Gastrocnemius medialis (tissue), 4 donors: ENCODE data around the gene TANGO2.

Experiments used
- POLR2A ChIP-seq, 2 donors: fragments of 450-650 bp; IDR thresholded peaks; one replicate each; pipeline ENCODE4 v1.6.1; 2017; ENCODE audit warnings: antibody characterized with exemption in 2 of 2, mild to moderate bottlenecking in 2 of 2, moderate library complexity in 2 of 2
- TF ChIP-seq, protein P1 (sequence below), 5 experiments: fragments of 450-650 bp in 3 of 5; fragments of 200-600 bp in 2 of 5; sonication (generic) in 2 of 5; IDR thresholded peaks in 4 of 5; conservative IDR thresholded peaks in 1 of 5; 1 replicate in 4 of 5; 2 replicates in 1 of 5; pipeline ENCODE4 v1.5.1; 2016 to 2019; ENCODE audit warnings: antibody characterized with exemption in 5 of 5, mild to moderate bottlenecking in 3 of 5, moderate library complexity in 3 of 5

DNA sequence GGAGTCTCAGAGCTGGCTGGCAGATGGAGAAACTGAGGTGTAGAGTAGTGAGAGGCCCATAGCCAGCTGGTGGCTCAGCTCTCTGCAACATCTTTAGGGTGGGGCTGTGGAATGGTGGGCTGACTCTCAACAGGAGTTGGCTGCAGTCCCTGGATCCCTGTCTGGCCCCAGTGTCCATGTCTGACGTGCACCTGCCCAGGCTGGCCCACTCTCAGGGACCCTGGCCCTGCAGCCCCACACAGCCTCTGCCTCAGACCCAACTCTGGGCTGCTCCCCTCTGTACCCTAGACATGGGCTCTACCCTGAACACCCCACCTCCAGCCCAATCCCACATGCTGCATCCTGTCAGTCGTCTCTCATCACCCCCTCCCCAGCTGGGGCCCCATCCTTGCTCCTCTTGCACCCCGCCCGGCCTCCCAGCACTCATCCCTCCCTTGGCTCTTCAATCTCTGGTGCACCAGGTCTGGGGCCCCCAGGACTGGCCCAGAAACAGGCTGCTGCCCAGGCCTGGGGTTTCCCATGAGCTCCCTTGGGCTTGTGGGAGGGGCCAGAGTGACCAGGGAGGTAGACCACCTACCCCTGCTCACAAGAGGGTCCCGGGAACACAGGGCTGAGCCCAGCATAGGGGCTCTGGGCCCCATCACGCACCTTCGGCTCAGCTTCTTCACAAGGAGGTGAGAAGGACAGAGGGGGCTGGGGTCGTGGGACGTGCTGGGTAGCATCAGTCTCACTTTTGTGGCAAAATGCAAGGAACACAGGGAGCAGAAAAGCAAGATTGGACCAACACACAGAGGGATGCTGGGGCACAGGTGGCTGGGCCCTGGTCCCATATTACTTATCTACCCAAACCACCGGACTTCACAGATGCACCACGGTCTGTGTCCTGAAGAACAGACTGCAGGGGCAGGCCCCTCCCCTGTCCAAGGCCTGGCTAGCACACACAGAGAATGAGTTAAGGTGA, 35.8 kb upstream of the TANGO2 start:
- TF ChIP-seq, protein P1, sequence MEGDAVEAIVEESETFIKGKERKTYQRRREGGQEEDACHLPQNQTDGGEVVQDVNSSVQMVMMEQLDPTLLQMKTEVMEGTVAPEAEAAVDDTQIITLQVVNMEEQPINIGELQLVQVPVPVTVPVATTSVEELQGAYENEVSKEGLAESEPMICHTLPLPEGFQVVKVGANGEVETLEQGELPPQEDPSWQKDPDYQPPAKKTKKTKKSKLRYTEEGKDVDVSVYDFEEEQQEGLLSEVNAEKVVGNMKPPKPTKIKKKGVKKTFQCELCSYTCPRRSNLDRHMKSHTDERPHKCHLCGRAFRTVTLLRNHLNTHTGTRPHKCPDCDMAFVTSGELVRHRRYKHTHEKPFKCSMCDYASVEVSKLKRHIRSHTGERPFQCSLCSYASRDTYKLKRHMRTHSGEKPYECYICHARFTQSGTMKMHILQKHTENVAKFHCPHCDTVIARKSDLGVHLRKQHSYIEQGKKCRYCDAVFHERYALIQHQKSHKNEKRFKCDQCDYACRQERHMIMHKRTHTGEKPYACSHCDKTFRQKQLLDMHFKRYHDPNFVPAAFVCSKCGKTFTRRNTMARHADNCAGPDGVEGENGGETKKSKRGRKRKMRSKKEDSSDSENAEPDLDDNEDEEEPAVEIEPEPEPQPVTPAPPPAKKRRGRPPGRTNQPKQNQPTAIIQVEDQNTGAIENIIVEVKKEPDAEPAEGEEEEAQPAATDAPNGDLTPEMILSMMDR (IDR thresholded peaks at IDR 0.05 in 4 of 5, conservative IDR thresholded peaks at IDR 0.05 in 1 of 5) = no peak
- TF ChIP-seq POLR2A (IDR thresholded peaks at IDR 0.05) = no peak
